ENCODE data around the gene ARHGAP26. TPM values are rescaled to one million over a fixed set of nuclear protein-coding genes. Genes with fewer than 3 reads are reported as not detected.

The ARHGAP26 gene
- total RNA-seq, 1 experiment from 2014 or later, result 54.3 TPM

- Mint-ChIP-seq H3K27me3 (ENCODE audit: insufficient read depth, unreplicated experiment) (no peaks in the 10 kb centered on the region), H3K9me3 (ENCODE audit: unreplicated experiment) (no peaks in the 10 kb centered on the region), H3K4me3 (ENCODE audit: unreplicated experiment) (no peak overlapping the region), H3K27ac (ENCODE audit: low read depth, unreplicated experiment) (no peak overlapping the region), H3K36me3 (ENCODE audit: insufficient read depth, unreplicated experiment) (no peaks in the 10 kb centered on the region), H3K4me1 (ENCODE audit: insufficient read depth, unreplicated experiment) (peaks cover 14% of the 10 kb centered on the region)
- CTCF ChIA-PET, result interaction anchor here (0.7 to 1.3 kb wide), 4 partner anchors 10 to 93 kb away, joined by 3 to 8 read pairs (median 4); no protein-coding TSS in a partner anchor
- TF ChIP-seq CTCF (IDR thresholded peaks at IDR 0.05; ENCODE audit: unreplicated experiment), result no peak
- intact Hi-C loops (cut with micrococcal nuclease), result no loop called here
- no peak for DNase-seq (ENCODE audit: unreplicated experiment)
- no TSS peak for BruUV-seq (replicated peaks)
- POLR2A ChIA-PET, result interaction anchor here (1.2 kb wide), 1 partner anchor 32 kb away, joined by 6 read pairs; no protein-coding TSS in a partner anchor
Observed at GRCh38 chr5:142810743-142811290, 40.6 kb downstream of the ARHGAP26 start.

- POLR2A ChIA-PET, result interaction anchor here (0.8 to 1.5 kb wide), 3 partner anchors 9 to 69 kb away, joined by 4 to 6 read pairs (median 6); no protein-coding TSS in a partner anchor
- H3K4me1 Mint-ChIP-seq (ENCODE audit: insufficient read depth, unreplicated experiment), result peaks cover 23% of the 10 kb centered on the region
- intact Hi-C loops (cut with micrococcal nuclease), result no loop called here
- H3K27ac Mint-ChIP-seq (ENCODE audit: low read depth, unreplicated experiment), result no peak overlapping the region
- no peak for TF ChIP-seq CTCF (IDR thresholded peaks at IDR 0.05; ENCODE audit: unreplicated experiment)
- DNase-seq (ENCODE audit: unreplicated experiment), result no peak
- H3K27me3 Mint-ChIP-seq (ENCODE audit: insufficient read depth, unreplicated experiment), result no peaks in the 10 kb centered on the region
- H3K36me3 Mint-ChIP-seq (ENCODE audit: insufficient read depth, unreplicated experiment), result no peaks in the 10 kb centered on the region
- BruUV-seq (replicated peaks), result no TSS peak
- H3K9me3 Mint-ChIP-seq (ENCODE audit: unreplicated experiment), result no peaks in the 10 kb centered on the region
- H3K4me3 Mint-ChIP-seq (ENCODE audit: unreplicated experiment), result no peak overlapping the region
- CTCF ChIA-PET, result interaction anchor here (0.5 to 1.4 kb wide), 14 partner anchors 9 to 98 kb away, joined by 3 to 8 read pairs (median 4); no protein-coding TSS in a partner anchor
Observed at GRCh38 chr5:142811866-142812557, 41.8 kb downstream of the ARHGAP26 start.

GRCh38 chr5:142813220-142813619, 43.0 kb downstream of the ARHGAP26 start:
- ChIA-PET POLR2A (no interaction called here), CTCF (no interaction called here)
- H3K27ac Mint-ChIP-seq (ENCODE audit: low read depth, unreplicated experiment), result no peak overlapping the region
- H3K36me3 Mint-ChIP-seq (ENCODE audit: insufficient read depth, unreplicated experiment), result no peaks in the 10 kb centered on the region
- no peaks in the 10 kb centered on the region for H3K9me3 Mint-ChIP-seq (ENCODE audit: unreplicated experiment)
- peaks cover 32% of the 10 kb centered on the region for H3K4me1 Mint-ChIP-seq (ENCODE audit: insufficient read depth, unreplicated experiment)
- no peak for DNase-seq (ENCODE audit: unreplicated experiment)
- H3K27me3 Mint-ChIP-seq (ENCODE audit: insufficient read depth, unreplicated experiment), result no peaks in the 10 kb centered on the region
- no peak for TF ChIP-seq CTCF (IDR thresholded peaks at IDR 0.05; ENCODE audit: unreplicated experiment)
- intact Hi-C loops (cut with micrococcal nuclease), result no loop called here
- H3K4me3 Mint-ChIP-seq (ENCODE audit: unreplicated experiment), result no peak overlapping the region
- BruUV-seq (replicated peaks), result no TSS peak

GRCh38 chr5:142814122-142814521, 43.9 kb downstream of the ARHGAP26 start:
- CTCF ChIA-PET, result interaction anchor here (0.6 kb wide), 1 partner anchor 101 kb away, joined by 4 read pairs; no protein-coding TSS in a partner anchor
- Mint-ChIP-seq H3K4me3 (ENCODE audit: unreplicated experiment) (no peak overlapping the region), H3K27ac (ENCODE audit: low read depth, unreplicated experiment) (no peak overlapping the region), H3K4me1 (ENCODE audit: insufficient read depth, unreplicated experiment) (peaks cover 33% of the 10 kb centered on the region), H3K9me3 (ENCODE audit: unreplicated experiment) (no peaks in the 10 kb centered on the region), H3K27me3 (ENCODE audit: insufficient read depth, unreplicated experiment) (no peaks in the 10 kb centered on the region), H3K36me3 (ENCODE audit: insufficient read depth, unreplicated experiment) (no peaks in the 10 kb centered on the region)
- no peak for TF ChIP-seq CTCF (IDR thresholded peaks at IDR 0.05; ENCODE audit: unreplicated experiment)
- POLR2A ChIA-PET, result interaction anchor here (1.4 to 1.5 kb wide), 2 partner anchors 10 to 42 kb away, joined by 3 read pairs; no protein-coding TSS in a partner anchor
- DNase-seq (ENCODE audit: unreplicated experiment), result no peak
- no TSS peak for BruUV-seq (replicated peaks)
- intact Hi-C loops (cut with micrococcal nuclease), result no loop called here

Measured in MCF 10A (cell line).